Testis (tissue), 2 donors: ENCODE results near the gene PAQR8.

Experiments
- CTCF ChIP-seq, 3 experiments: fragments of 450-650 bp in 2 of 3; fragments of 200-600 bp in 1 of 3; sonication (generic) in 1 of 3; IDR thresholded peaks; one replicate each; pipeline ENCODE4 v1.5.1; 2016 to 2019; ENCODE audit warnings: antibody characterized with exemption in 3 of 3, mild to moderate bottlenecking in 2 of 3, moderate library complexity in 1 of 3
- POLR2A ChIP-seq: fragments of 450-650 bp; IDR thresholded peaks from one replicate; pipeline ENCODE4 v1.6.1; 2017; ENCODE audit warnings: antibody characterized with exemption, mild to moderate bottlenecking, moderate library complexity

GRCh38 chr6:52312461-52312860, 49.5 kb upstream of the PAQR8 start:
- TF ChIP-seq CTCF (IDR thresholded peaks at IDR 0.05) (no peak), POLR2A (no peak)
